ENCODE measurements around the gene MIB2. TPM values are rescaled to one million over a fixed set of nuclear protein-coding genes. Genes with fewer than 3 reads are reported as not detected.

Gene MIB2
- total RNA-seq, 4 donors from 2014 or later = 33.6 to 99.9 (median 74.6) TPM

DNA sequence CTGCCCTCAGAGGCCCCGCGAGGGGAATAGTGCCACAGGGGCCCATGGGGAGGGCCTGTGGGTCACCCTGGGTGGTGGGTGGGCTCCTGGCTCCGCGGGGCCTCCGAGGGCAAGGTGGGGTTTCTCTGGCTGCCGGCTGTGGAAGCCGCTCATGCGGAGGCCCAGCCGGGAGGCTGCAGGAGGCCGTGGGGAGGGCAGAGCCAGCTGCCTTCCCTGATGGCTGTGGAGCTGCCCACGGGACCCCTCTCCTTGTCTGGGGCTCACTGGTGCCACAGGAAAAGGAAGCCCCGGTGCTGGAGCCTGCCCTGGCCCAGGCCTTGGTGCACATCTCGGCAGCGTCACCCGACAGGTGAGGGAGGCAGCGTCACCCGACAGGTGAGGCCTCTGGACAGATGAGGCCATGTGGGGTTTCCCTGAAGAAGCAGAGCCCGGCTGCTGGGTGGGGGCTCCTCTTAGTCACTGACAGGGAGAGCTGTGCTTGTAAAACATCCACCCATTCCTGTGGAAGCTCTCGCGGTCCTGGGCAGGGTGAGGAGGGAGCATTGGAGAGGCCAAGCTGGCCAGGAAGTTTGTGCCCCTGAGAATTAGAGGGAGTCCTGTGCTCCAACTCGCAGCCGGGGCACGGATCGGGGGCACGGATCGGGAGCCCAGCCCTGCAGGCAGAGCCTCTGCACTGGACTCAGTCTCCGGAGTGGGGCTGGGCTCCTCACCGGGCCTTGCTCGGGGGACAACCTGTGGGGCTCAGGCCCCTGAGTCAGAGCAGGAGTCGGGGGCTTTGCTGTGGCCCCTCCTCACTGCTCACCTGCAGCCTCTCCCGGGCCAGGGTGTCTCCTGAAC, 6.1 kb downstream of the MIB2 start:
- TF ChIP-seq POLR2A (IDR thresholded peaks at IDR 0.05; ENCODE audit: low read depth) (no peak), POLR2AphosphoS5 (IDR thresholded peaks at IDR 0.05) (no peak), EP300 (IDR thresholded peaks at IDR 0.05) (no peak)
- TF ChIP-seq, protein P1, sequence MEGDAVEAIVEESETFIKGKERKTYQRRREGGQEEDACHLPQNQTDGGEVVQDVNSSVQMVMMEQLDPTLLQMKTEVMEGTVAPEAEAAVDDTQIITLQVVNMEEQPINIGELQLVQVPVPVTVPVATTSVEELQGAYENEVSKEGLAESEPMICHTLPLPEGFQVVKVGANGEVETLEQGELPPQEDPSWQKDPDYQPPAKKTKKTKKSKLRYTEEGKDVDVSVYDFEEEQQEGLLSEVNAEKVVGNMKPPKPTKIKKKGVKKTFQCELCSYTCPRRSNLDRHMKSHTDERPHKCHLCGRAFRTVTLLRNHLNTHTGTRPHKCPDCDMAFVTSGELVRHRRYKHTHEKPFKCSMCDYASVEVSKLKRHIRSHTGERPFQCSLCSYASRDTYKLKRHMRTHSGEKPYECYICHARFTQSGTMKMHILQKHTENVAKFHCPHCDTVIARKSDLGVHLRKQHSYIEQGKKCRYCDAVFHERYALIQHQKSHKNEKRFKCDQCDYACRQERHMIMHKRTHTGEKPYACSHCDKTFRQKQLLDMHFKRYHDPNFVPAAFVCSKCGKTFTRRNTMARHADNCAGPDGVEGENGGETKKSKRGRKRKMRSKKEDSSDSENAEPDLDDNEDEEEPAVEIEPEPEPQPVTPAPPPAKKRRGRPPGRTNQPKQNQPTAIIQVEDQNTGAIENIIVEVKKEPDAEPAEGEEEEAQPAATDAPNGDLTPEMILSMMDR (IDR thresholded peaks at IDR 0.05) = no peak
- intact Hi-C loops (cut with DNase I) = no loop called here
- Histone ChIP-seq H3K36me3 (peaks cover 4 to 52% (median 35%) of the 10 kb centered on the region in 4 donors), H3K9me3 (no peaks in the 10 kb centered on the region), H3K27ac (replicated peaks in 1 of 4) (no peak overlapping the region), H3K4me1 (peaks cover 15 to 33% (median 20%) of the 10 kb centered on the region in 4 donors), H3K4me3 (no peak overlapping the region), H3K27me3 (no peaks in the 10 kb centered on the region)
- 78% methylated on average over 13 of the region's 31 CpGs for WGBS
- no peak for DNase-seq (ENCODE audit: extremely low spot score)

- Histone ChIP-seq H3K4me1 (peaks cover 7 to 25% (median 12%) of the 10 kb centered on the region in 4 donors), H3K27ac (replicated peaks in 1 of 4) (no peak overlapping the region), H3K4me3 (no peak overlapping the region), H3K9me3 (no peaks in the 10 kb centered on the region), H3K36me3 (peaks cover 4 to 58% (median 42%) of the 10 kb centered on the region in 4 donors), H3K27me3 (no peaks in the 10 kb centered on the region)
- no peak for DNase-seq (ENCODE audit: extremely low spot score)
- WGBS = 57% methylated on average over 12 of the region's 21 CpGs
- intact Hi-C loops (cut with DNase I) = no loop called here
- TF ChIP-seq EP300 (IDR thresholded peaks at IDR 0.05) (no peak), POLR2A (IDR thresholded peaks at IDR 0.05; ENCODE audit: low read depth) (no peak), POLR2AphosphoS5 (IDR thresholded peaks at IDR 0.05) (no peak)
- TF ChIP-seq, protein P1 (IDR thresholded peaks at IDR 0.05) = no peak
Observed at GRCh38 chr1:1622010-1622787, 6.9 kb downstream of the MIB2 start.

DNA sequence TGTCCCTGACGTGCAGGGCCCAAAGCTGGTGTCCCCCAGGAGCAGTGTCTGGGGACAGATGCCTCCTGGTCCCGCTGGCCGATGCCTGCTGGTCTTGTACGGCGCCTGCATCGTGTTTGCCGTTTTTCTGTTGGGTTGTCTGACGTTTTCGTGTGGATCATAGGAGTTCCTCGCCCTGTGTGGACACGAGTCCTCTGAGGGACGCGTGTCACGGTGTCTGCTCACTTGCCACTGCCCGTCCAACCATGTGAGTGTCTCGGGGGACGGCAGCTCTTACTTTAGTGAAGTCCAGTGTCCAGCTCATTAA, 7.4 kb downstream of the MIB2 start:
- Histone ChIP-seq H3K36me3 (peaks cover 6 to 58% (median 41%) of the 10 kb centered on the region in 4 donors), H3K27me3 (no peaks in the 10 kb centered on the region), H3K27ac (replicated peaks in 1 of 4) (no peak overlapping the region), H3K9me3 (no peaks in the 10 kb centered on the region), H3K4me1 (peaks cover 1 to 19% (median 9%) of the 10 kb centered on the region in 4 donors), H3K4me3 (no peak overlapping the region)
- no peak for DNase-seq (ENCODE audit: extremely low spot score)
- WGBS = 93% methylated on average over 13 of the region's 17 CpGs
- intact Hi-C loops (cut with DNase I) = no loop called here
- TF ChIP-seq POLR2AphosphoS5 (IDR thresholded peaks at IDR 0.05) (no peak), POLR2A (IDR thresholded peaks at IDR 0.05; ENCODE audit: low read depth) (no peak)
- TF ChIP-seq, protein P1 (IDR thresholded peaks at IDR 0.05) = no peak

DNA sequence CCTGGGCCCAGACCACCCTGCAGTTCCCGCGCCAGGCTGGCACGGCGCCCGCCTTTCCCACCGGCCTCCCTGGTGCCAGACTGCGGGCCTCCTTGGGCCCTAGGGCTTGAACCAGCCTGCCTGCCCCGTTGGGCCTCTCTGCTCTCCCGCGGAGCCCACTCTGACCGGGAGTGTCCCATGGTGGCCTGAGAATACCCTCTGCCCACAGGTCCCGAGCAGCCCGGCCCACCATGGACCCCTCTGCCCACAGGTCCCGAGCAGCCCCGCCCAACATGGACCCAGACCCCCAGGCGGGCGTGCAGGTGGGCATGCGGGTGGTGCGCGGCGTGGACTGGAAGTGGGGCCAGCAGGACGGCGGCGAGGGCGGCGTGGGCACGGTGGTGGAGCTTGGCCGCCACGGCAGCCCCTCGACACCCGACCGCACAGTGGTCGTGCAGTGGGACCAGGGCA, 7.9 kb downstream of the MIB2 start:
- no peak overlapping the region for H3K27ac ChIP-seq (replicated peaks in 1 of 4)
- peaks cover 0 to 3% (median 0%) of the 10 kb centered on the region in 4 donors for H3K27me3 ChIP-seq
- intact Hi-C loops (cut with DNase I) = no loop called here
- no peaks in the 10 kb centered on the region for H3K9me3 ChIP-seq
- 94% methylated on average over 6 of the region's 33 CpGs for WGBS
- DNase-seq (ENCODE audit: extremely low spot score) = no peak
- no peak overlapping the region for H3K4me3 ChIP-seq
- TF ChIP-seq EP300 (IDR thresholded peaks at IDR 0.05) = no peak
- TF ChIP-seq, protein P1 (IDR thresholded peaks at IDR 0.05) = no peak
- no peak for TF ChIP-seq POLR2A (IDR thresholded peaks at IDR 0.05; ENCODE audit: low read depth)
- TF ChIP-seq POLR2AphosphoS5 (IDR thresholded peaks at IDR 0.05) = no peak
- peaks cover 7 to 58% (median 42%) of the 10 kb centered on the region in 4 donors for H3K36me3 ChIP-seq
- H3K4me1 ChIP-seq = peaks cover 0 to 15% (median 7%) of the 10 kb centered on the region in 4 donors
